GM18861 (cell line): ENCODE data around the gene MGAT5.

Source experiments
- ATAC-seq: cut with Tn5 transposase; IDR thresholded peaks from one replicate; pipeline ENCODE4 v1.9.1; 2021; ENCODE audit not compliant: unreplicated experiment

MGAT5 gene

DNA sequence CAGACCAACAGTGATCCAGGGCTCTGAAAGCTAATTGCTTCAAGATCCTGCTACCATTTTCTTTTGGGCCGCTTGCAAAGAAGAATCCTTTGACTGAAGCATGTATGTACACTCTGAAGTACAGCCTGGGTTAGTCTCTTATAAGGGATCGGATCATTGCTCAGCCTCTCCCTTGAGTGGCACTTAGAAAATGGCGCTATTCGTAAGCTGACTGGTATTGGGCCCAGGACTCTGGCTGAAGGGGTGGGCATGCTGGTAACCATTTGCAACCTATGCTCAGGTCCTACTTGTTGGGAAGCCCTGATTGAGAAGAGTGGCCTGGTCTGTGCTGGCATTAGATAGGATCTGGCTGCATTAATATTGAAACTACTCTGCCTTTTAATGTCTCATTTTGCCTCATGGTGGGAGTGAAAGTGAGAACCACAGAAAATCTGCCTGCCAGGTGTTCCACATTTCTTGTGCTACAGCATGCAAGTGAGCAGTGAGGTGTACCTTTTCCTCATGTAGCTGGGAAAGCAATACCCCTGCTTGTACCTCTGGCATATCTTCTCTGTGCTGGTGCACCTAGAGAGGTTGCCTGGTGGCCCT, 661 bp upstream of the MGAT5 start:
- ATAC-seq: peak; percentile 61

DNA sequence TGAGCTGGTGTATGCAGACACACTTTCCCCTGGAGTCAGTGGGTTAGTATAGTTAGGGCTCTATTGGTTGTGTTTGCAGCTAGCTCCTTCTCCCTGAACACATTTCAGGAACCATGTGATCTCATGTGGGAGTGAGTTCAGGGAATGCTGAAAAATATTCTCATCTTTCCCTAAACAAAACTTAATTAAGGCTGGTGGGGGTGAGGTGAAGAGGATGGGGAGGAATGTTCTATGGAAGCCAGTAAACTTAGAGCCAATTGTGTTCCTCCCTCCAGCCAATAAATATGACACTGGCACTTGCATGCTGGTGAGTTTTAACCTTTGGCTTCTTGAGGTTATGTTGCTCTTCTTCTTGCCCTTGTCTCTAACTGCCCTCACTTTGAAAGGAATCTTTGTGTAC, 952 bp downstream of the MGAT5 start:
- no peak for ATAC-seq

DNA sequence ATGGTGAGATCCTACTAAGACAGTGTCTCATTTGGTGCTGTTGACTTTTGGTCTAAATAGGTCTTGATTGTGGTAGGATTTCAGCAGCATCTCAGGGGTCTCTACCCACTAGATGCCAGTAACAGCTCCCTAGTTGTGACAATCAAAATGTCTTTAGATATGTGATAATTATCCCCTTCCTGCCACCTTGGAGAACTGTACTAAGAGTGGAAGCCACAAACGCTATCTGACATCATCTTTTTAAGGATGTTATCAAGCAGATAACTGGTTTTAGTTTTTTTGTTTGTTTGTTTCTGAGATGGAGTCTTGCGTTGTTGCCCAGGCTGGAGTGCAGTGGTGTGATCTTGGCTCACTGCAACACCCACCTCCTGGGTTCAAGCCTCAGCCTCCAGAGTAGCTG, 3.1 kb downstream of the MGAT5 start:
- ATAC-seq: no peak

DNA sequence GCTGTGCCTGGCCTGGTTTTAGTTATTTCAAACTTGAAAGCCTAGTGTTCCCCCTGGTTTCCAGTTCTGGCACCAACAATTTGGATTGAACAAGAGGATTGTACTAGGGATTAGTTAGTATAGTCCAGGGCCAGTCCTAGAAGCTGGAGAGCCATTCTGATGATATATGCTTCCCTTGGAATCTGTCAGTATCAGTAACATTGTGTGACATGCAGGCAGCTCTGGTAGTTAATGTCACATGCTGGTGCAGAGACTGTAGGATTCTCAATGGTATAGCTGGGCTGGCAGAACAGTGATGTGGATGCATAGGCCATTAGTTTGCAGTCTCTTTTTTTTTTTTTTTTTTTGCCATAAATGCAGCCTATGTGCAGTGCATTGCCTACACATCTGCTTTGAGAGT, 3.6 kb downstream of the MGAT5 start:
- no peak for ATAC-seq

DNA sequence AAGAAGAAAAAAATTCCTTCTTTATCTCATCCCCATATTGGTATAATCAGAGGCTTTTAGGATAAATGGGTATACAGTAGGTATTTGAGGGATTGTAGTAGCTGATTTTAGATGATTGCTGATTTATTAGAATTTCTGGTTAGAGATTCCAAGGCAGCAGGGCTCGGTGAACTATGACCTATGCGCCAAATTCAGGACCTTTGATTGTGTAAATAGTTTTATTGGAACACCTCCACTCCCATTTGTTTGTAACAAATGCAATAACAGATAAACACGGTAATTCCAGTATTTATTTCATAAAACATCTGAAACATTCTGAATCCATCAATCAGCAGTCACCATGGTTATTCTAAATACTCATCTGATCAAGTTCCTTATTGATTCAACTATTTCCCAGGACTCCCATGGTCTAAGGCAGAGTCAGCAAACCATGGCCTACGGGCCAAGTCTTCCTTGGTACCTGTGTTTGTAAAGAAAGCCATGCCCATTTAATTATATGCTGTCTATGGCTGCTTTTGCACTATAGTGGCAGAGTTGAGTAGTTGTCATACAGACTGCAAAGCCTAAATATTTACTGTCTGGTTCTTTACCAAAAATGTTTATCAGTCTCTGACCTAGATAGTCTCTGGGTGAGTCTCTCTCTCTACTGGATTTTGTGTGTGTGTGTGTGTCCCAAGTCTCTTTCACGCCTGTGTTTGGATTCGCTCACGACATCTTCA, 4.3 kb downstream of the MGAT5 start:
- ATAC-seq: no peak

DNA sequence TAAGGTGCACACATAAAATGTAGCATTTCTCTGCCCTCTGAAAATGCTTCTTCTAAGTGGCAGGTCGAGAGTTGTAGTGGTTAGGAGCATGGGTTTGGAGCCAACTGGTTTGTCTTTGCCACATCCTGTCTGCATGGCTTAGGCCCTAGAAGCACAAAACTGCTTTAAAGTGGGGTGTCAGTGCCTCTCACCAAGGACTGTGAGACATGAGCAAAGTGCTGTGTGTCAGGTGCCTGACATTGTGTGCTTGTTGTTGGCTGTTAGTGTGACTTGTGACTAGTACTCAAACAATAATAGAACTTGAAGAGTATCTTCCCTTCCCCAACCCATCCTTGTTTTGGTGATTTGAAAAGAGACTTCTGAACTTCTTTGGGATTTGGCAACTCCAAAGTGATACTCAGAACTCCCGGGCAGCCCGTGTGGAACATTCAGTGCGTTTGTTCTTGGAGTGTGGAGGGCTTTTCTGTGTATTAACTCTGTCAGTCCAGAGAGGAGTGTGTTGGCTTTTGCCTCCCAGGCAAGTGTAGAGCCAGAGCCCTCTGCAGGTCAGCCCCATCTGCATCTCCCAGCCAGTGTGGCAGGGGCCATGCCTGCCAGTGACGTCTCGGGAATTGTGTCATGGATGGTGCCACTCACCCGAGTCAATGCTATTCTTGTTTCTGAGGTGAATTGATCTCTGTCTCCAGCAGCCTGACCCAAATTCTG, 5.0 kb downstream of the MGAT5 start:
- ATAC-seq: peak; percentile 40

DNA sequence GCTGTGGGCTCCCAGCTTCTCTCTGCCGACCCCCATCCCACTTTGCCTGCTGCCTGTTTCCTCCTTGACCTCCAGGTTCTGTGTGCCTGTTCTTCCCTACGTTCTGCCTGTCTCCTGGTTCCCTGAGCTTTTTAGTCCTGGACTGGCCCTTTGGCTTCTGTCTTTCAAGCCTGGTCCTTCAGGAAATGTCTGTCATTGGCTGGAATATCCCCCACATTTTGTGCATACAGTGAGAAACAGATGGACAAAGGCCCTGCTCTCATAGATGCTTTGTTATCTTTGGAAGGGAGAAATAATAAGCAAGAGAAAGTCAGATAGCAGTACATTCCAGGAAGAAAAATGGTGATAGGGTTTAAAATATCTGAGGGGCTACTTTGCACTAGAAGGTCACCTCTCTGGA, 5.7 kb downstream of the MGAT5 start:
- ATAC-seq: no peak

DNA sequence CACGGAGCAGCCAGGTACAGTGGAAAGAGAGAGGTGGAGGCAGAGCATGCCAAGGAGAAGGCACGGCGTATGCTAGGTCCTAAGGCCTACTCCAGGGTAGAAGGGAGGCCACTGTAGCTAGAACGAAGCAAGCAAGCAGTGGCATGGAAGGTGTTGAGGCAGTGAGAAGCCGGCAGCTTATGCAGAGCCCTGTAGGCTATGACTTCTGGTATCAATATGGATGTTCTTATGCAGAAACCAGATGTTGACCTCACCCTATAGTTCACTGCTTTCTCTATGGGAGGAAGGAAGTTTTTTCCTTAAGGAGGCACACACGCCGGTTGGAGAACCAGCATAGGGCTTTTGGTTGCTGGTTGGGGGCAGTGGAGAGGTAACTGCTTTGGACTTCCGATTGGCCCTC, 6.1 kb downstream of the MGAT5 start:
- no peak for ATAC-seq

DNA sequence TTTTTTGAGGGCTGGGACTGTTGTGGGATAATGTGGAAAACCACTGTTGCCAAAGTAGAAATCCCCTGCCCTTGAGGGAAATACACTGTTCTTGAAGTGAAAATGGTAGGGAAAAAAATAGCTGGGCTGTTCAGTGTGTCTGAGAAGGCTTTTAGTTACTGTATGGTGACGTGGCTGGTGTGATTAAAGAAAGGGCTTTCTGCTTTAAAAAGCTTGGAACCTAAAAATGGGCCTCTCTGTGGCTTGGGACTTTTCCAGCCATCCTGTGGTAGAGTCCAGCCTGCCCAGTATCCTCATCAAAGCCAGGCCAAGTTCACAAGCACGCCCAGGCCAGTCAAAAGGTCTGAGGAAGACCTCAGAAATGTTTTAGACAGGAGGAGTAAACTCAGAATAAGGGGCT, 6.8 kb downstream of the MGAT5 start:
- ATAC-seq: no peak

DNA sequence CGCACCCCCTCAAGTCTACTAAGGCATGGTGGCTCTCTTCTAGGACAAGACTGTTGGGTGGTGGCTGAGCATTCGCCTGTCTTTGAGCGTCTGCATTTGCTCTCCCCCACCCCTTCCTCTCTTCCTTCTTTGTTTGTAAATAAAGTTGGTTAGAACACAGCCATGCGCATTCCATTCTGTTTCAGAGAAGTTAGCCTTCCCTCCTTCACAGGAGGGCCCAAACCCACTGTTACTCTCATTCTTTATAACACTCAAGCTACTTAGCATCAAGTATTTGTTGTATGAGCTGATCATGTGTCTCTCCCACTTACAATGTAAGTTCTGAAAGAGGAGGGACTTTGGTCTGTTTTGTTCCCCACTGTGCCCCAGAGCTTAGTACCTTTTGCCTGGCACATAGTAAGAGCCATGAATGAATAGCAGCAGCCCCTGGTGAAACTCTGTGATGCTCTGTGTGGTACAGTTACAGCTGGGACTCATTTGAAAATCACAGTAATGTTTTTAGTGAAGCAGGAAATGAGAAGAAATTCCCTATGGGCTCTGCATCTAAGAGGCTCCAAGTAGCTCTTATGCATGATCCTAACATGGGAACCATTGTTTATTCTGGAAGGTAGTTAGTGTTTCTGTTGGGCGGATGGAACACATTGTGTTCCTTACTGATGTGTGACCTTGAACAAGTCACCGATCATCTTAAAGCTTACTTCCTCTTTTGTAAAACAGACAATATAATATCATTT, 7.7 kb downstream of the MGAT5 start:
- peak; percentile 39 for ATAC-seq

DNA sequence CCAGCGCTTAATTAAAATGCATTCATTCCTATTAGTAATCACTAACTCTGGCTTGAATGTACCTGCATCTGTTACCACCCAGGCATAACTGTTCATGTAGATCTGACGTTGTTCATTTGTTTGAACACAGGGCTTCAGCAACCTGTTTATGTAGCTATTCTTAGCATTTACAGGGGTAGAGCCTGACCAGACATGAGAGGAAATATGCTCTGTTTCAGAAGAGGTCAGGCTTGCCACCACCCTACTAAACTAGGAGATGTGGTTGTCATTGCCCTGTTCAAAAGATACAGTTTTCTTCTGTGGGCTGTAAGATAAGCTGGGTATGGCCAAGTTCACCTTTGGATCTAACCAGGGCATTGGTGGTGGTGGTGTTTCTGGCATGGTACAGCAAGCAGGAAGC, 8.8 kb downstream of the MGAT5 start:
- ATAC-seq: peak; percentile 64

DNA sequence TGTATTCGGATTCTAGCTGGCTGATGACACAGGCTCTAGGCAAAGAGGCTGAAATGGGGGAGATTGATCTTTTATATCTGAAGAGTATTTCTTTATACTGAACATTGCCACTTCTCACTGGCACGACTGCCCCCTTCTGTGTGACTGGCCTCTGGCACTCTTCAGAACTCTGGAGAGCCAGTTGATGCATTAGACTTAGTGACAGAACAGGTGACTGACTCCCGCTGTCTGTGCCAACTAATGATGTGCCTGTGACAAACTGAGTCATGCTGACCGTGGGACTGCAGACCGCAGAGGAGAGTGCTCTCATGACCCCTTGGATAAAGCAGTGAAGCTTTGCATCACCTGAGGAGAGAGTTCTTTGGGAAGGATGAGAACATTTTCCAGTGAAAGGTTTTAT, 14.4 kb downstream of the MGAT5 start:
- ATAC-seq: no peak

DNA sequence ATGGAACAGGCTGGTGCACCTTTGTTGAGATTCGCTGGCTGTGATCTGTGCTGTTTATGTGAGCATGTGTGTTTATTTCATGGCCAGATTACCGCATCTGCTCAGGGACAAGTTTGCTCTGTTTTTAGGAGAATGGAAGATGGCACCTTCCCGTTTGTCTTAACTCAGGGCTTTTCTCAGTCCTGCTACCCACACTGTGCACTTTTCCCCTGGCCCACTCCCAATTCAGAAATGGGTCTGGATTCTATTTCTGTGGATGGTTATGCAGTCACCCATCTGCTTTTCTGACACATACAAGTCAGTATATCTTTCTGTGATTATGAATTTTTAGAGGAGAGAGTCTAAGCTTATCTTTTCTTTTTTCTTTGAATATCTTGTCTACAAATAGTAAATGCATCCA, 15.4 kb downstream of the MGAT5 start:
- ATAC-seq: no peak

DNA sequence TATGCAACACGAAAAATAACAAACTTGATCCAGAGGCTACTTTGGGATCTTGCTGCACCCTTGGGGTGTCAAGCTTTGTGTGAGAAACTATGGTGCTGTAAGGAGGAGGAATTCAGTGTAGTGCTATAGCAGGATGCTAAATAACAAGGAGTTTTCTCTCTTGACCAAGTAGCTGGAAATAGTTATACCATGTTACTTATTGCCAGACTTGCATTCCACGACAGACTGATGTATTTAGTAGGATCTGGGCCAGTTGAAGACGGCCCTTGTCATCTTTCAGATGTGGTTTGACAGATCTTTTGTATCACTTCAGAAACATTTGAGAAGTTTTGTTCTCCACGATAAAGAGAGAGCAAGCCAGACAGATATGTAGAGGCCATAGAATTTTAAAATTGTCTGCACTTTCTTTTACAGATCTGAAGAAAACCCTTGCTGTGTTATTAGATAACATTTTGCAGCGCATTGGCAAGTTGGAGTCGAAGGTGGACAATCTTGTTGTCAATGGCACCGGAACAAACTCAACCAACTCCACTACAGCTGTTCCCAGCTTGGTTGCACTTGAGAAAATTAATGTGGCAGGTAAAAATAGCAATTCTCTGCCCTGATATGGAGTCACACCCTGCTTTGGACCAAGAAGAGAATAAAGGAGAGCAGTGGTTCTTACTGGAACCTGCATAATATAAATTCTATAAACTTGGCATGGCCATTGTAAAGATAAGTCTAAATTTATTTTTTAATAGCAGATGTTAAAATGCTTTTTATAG, 16.3 kb downstream of the MGAT5 start:
- no peak for ATAC-seq

DNA sequence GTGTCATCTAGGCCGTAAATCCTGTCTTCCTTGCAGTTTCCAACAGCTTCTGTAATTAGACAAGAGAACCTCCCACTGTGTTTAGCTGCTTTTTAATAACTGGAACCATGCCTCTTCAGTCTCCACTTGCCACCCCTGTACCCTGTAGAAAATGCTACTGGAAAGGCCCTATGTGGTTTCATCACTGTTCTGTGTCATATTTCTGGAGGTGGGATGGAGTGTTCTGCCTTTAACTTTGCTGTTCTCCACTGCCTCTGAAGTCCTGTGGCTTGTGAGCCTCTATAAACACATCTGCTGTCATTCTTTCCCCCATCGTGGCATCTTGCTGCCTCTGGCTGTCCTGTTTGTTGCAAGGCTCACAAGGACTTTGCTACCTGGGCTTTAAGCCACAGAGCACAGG, 17.9 kb downstream of the MGAT5 start:
- ATAC-seq: no peak

DNA sequence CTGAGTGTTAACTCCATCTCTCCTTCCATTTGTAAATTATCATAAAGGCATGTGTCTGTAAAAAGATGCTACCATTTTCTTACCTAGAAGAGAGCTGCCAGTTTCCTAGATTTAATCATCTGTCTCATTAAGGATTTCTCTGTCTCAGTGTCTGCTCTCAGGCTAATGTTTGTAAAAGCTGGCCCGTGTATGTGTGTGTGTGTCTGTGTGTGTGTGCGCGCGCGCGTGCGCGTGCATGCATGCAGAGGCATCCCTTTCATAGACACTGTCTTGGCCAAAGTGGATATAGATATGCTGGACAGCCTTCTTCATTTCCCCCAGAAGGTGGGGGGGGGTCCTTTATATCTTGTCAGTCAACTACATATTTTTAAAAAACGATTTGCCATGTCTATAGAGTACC, 18.9 kb downstream of the MGAT5 start:
- ATAC-seq: no peak

DNA sequence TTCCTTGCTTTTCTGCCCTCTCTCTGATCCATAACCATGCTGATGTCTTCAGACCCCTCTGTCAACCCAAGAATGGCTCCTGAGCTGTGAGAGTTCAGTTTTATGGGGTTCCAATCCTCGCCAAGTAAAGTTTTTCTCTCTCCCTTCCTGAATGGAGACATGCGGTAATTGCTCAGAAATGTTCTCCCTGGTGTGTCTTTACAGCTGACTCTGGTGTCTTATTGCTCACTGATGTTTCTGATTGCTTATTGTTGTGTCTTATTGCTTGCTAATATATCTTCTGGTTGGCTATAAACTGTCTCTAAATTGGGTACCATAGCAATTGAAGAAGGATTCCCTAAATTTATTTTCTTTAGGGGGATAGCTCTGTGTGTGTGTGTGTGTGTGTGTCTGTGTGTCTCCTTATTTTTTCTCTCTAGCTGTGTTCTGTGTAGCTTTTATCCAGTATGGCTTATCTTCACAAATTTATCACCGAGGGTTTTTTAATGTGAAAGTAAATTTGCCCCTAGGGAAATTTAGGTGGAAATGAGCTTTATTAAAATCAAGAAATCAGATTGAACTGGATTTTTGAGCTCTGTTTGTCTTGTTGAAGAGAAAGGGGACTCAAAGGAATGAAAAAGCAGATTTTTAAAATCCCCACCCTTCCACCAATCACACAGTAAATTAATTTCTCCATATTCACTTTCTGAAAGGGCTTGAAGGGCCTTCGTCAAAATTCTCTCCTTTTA, 19.5 kb downstream of the MGAT5 start:
- no peak for ATAC-seq

DNA sequence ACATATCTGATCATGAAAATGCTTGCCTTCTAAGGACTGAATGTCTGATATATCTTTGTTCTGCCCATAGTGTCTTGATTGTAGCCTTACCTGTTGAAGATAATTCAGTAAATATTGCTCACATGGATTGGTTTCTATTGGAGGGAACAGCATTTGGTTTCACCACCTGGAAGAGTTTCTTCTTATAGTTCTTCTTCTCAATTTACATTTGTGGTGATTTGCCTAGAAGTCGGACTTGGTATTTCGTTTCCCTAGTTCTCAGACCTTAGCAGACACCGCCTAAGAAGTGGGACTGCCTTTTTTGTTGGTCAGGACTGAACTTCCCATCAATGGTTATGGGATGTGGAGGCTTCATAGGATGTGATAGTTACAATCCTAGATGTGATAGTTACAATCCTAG, 20.2 kb downstream of the MGAT5 start:
- no peak for ATAC-seq

DNA sequence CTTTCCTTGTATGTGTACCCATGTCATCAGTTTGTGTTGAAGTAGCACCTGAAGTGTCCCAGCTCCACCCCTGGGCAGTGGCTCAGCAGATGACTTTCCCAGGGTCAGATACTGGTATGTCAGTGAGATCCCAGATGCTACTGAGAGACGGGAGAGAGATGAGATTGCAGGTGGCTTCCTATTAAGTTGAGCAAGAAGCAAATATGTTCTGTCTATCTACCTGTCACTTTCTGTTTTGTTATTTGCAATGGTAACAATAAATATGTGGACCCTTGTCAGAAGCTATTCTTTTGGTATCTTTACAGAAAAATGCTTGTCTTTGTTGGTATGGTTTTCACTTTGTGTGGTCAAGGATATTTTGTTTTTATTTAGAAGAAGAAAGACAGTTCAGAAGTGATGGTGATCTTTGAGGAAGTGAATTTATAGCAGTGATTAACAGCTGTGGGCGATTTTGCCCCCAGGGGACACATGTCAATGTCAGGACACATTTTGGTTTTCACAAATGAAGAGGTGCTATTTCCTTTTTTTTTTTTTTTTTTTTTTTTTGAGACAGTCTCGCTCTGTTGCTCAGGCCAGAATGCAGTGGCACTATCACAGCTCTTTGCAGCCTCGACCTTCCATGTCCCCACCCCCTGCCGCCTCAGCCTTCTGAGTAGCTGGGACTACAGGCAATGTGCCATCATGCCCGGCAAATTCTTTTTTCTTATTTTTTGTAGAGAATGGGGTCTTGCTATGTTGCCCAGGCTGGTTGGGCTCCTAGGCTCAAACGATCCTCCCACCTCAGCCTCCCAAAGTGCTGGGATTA, 21.4 kb downstream of the MGAT5 start:
- ATAC-seq: peak; percentile 84
